T-helper 2 cell treated with Interferon-gamma antibody and Interleukin-4, amounts not matched to agents 5 μg/mL and 100 μg/mL, for 36 hours (primary cell): ENCODE data around the gene DCAF8.
A peak's percentile ranks its signal among the peaks of the same experiment; 100 is the strongest.

Experiments
- DNase-seq: peaks from one replicate; pipeline ENCODE4 v3.0.0; 2021; ENCODE audit warnings: low spot score
- H3K27ac Mint-ChIP-seq: one replicate; pipeline ENCODE4 v1.8.0; 2021; ENCODE audit warnings: mild to moderate bottlenecking, mixed read lengths
- H3K27me3 Mint-ChIP-seq: one replicate; pipeline ENCODE4 v1.8.0; 2021; ENCODE audit warnings: low read depth, mixed read lengths
- H3K36me3 Mint-ChIP-seq: one replicate; pipeline ENCODE4 v1.8.0; 2021; ENCODE audit warnings: low read depth, mixed read lengths
- H3K4me1 Mint-ChIP-seq: one replicate; pipeline ENCODE4 v1.8.0; 2021; ENCODE audit warnings: low read depth, mixed read lengths
- H3K4me3 Mint-ChIP-seq: one replicate; pipeline ENCODE4 v1.8.0; 2022; ENCODE audit warnings: mild to moderate bottlenecking, moderate library complexity, mixed read lengths
- H3K9me3 Mint-ChIP-seq: one replicate; pipeline ENCODE4 v1.8.0; 2021; ENCODE audit warnings: mixed read lengths

DCAF8 gene

DNA sequence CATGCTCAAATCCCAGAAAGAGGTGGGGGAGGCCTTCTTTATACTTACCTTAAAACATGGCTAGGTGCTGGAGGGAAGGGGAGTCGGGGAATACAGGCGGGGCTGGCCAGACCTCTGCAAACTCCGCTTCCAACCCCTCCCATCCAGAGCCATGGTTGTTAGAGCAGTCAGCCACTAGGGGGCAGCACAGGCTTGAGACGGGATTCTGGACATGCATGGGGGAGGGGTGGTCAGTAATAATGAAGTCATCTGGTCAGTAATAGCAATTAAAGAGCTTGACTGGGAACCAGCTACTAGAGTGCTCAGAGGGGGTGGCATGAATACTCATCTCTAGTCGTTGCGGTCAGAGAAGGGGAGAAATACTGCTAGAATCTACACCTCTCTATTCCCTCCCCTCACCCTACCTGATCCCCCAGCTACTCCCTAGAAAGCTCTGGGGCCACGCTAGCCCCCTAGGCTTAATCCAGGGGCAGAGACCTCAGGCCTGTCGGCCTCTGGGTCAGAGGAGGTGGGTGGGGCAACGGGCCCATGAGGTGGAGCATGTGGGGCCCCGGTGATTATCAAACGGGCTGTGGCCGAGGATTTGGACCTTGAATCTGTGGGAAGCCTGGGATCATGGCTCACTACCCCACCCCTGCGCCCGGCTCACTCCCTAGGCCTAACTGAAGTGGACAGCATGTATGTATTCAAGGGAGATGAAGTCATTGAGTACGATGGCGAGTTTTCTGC lies 69.1 kb downstream of the DCAF8 start:
- H3K36me3 Mint-ChIP-seq: no peaks in the 10 kb centered on the region
- H3K4me3 Mint-ChIP-seq: no peak overlapping the region
- H3K9me3 Mint-ChIP-seq: no peaks in the 10 kb centered on the region
- DNase-seq: peak; percentile 57
- no peak overlapping the region for H3K27ac Mint-ChIP-seq
- H3K4me1 Mint-ChIP-seq: no peaks in the 10 kb centered on the region
- no peaks in the 10 kb centered on the region for H3K27me3 Mint-ChIP-seq

DNA sequence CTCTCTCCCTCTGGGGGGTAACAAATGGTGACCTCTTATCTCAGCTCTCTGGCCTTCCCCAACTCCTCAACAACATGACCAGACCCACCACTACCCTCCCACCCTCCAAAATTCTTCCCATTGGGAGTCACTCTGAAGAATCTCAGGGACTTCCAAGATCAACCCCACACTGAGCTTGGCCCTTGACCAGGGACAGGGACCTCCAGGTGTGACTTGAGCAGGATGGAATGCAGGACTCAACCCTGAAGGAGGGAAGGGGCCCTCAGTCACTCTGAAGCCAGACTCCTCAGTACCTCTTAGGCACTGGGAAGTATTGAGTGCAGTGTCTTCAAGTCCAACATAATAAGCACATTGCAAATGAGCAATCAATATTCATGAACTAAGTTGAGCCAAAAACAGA lies 70.1 kb downstream of the DCAF8 start:
- DNase-seq: no peak
- Mint-ChIP-seq H3K9me3 (no peaks in the 10 kb centered on the region), H3K4me3 (no peak overlapping the region), H3K27ac (no peak overlapping the region), H3K27me3 (no peaks in the 10 kb centered on the region), H3K4me1 (no peaks in the 10 kb centered on the region), H3K36me3 (no peaks in the 10 kb centered on the region)

DNA sequence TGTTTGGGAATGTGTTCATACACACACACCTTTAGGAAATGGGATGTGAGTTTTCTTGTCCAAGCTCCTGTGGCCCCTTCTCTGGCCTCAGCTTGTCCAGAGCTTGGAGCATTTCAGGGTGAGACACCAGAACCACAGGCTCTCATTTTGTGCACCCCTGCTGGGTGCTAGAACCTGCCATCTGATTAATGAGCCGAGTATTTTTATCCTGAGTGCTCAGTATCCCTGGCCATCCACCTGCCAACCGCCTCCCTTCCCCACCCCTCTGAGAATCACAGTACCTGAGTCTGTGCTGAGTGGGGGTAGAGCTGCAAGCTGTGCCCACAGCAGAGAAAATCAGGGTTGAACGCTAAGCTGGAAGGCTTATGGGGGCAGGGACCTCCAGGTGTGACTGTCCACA lies 70.6 kb downstream of the DCAF8 start:
- H3K27me3 Mint-ChIP-seq: no peaks in the 10 kb centered on the region
- H3K4me1 Mint-ChIP-seq: no peaks in the 10 kb centered on the region
- no peak overlapping the region for H3K27ac Mint-ChIP-seq

DNA sequence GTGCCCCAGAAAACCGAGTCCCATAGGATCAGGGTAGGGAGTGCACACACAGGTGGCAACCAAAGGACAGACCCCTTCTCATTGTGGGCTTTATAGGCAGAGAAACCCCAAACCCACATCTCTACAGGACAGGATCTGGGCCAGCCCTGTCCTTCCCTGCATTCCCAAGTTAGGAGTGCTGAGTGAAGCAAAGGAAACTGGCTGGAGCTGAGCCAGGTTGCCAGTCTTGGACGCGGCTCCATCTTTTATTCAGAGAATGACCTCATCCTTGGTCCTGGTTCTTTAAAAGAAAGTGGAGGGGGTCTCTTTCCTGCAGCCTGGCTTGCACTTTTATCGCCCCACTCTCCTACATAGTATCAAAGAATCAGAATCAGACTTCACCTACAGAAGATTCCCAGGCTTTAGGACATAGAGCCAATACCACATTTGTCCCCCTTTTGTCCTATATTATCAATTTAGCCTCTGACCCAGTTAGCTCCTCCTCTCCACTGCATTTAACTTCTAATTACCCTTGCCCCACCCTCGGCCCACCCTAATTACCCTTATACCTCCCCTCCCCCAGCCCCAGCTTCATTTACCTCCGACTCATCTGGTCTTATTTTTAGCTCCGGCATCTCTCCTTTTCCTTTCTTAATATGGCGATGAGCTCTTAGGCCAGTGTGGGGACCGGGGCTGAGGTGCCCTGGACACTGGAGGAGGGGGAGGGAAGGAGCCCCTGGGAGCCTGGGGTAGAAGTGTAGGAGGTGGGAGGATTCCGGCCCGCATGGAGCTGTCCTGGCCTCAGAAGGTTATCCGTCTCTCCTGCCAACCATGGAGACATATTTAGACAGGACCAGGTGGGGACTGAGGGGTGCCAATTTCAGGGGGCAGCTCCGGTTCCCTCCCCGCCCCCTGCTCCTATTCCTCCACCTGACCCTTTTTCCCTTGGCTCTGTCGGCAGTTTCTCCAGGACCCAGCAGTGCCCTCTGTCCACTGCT lies 72.4 kb downstream of the DCAF8 start, which contains the start of gene CASQ1:
TSS of gene CASQ1 (plus strand) at position 927 of the 977 bp plus-strand sequence. CDS start 177 bp downstream, outside the sequence.
- no peak within 1 kb of the TSS for H3K27ac Mint-ChIP-seq
- no peaks in the 10 kb centered on the region for H3K27me3 Mint-ChIP-seq
- no peak for DNase-seq
- no peaks in the 10 kb centered on the region for H3K9me3 Mint-ChIP-seq
- H3K4me3 Mint-ChIP-seq: no peak within 1 kb of the TSS
- no peaks in the 10 kb centered on the region for H3K4me1 Mint-ChIP-seq
- no peaks in the 10 kb centered on the region for H3K36me3 Mint-ChIP-seq

More for the DNA sequence above, 70.6 kb downstream of the DCAF8 start:
- DNase-seq: no peak
- Mint-ChIP-seq H3K36me3 (no peaks in the 10 kb centered on the region), H3K4me3 (no peak overlapping the region), H3K9me3 (no peaks in the 10 kb centered on the region)

DNA sequence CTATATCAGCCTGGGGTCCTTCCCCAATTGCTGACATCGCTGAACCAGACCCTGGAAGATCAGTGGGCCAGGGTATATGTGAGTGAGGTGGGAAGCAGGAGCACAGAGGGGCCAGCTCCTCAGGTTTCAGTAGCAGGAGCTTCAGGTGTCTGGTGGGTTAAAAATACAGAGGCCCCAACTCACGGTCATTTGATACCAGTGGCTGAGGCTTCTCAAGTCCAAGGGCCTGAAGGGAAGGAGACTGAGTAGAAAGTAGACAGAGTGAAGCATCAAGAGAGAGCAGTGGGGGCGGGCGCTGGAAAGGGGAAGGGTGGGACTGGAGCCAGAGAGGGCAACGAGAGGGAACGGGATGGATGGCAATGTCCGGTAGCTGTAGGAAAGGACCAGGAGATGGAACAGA lies 74.0 kb downstream of the DCAF8 start:
- Mint-ChIP-seq H3K36me3 (no peaks in the 10 kb centered on the region), H3K9me3 (no peaks in the 10 kb centered on the region), H3K27ac (no peak overlapping the region), H3K27me3 (no peaks in the 10 kb centered on the region), H3K4me3 (no peak overlapping the region), H3K4me1 (no peaks in the 10 kb centered on the region)
- DNase-seq: no peak

DNA sequence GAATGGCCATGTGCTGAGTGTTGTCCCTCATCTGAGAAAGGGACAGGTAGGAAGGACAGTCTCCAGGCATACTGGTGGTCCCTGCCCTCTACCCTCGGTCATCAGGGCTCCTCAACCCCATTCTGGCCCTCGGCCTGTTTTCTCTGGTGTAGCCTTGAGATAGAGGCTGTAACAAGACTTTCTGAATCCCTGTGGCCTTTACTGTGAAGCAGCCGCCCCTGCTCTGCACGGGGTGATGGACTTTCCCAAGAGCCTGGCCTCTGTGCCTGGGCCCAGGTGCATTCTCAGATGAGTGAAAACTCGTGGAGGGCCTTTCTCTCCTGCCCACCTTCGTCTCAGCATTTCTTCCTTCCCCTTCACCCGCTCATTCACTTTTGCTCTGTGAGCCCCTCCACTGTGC lies 74.9 kb downstream of the DCAF8 start:
- Mint-ChIP-seq H3K36me3 (no peaks in the 10 kb centered on the region), H3K27me3 (no peaks in the 10 kb centered on the region), H3K27ac (no peak overlapping the region), H3K9me3 (no peaks in the 10 kb centered on the region), H3K4me1 (no peaks in the 10 kb centered on the region), H3K4me3 (no peak overlapping the region)
- no peak for DNase-seq

DNA sequence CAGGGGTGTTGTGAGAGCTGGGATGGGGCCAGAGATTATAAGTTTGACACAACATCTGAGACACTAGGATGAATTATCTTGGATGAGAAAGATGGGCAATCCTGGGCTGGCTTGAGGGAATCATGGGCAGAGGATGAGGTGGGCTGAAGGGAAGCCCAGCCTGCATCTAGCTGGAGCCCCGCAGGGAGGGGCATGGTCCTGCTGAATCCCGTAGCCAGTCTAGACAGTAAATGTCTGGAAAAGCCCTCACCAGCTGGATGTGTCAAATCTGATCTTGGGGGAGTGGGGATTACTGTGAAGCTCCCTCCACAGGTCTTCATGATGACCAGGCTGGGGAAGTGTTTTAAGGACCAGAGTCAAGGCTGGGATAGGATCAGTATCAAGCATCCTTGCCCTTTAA lies 75.6 kb downstream of the DCAF8 start:
- H3K4me1 Mint-ChIP-seq: no peaks in the 10 kb centered on the region
- DNase-seq: no peak
- H3K4me3 Mint-ChIP-seq: no peak overlapping the region
- H3K9me3 Mint-ChIP-seq: no peaks in the 10 kb centered on the region
- no peaks in the 10 kb centered on the region for H3K27me3 Mint-ChIP-seq
- H3K27ac Mint-ChIP-seq: no peak overlapping the region
- no peaks in the 10 kb centered on the region for H3K36me3 Mint-ChIP-seq

DNA sequence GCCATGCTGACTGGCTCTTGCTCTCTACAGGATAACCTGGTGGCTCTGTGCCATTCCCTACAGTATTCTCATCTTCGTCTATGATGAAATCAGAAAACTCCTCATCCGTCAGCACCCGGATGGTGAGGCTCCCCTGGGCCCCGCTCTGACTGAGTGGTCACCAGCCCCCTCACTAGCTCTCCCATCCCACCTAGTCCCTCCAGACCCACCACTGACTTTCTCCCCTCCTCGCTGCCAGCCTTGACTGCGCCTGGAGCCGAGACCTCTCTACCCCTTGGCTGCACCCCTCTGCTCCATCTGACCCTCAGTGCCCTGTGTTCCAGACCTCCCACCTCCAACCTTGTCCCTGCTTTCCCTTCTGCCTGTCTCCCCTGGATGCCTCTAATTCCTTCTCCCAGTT lies 76.1 kb downstream of the DCAF8 start:
- DNase-seq: no peak
- H3K9me3 Mint-ChIP-seq: no peaks in the 10 kb centered on the region
- no peak overlapping the region for H3K27ac Mint-ChIP-seq
- H3K4me1 Mint-ChIP-seq: no peaks in the 10 kb centered on the region
- no peaks in the 10 kb centered on the region for H3K36me3 Mint-ChIP-seq
- H3K4me3 Mint-ChIP-seq: no peak overlapping the region
- H3K27me3 Mint-ChIP-seq: no peaks in the 10 kb centered on the region

DNA sequence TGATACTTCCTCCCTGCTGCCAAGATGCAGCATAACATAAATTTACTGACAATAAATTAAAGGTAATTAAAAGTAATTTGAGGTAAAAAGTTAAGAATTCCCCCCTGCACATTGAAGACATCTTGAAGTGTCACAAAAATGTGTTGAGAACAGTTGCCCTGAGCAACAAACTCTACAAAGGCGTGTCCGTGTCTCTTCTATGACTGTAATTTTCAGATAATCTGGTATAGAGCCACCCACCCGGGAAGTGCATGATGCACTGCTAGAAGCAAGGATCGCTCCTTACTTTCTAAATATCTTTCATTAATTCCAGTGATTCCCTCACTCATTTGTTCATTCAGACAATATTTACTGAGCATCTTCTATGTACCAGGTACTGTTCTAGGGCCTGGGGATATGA lies 83.0 kb downstream of the DCAF8 start:
- H3K27ac Mint-ChIP-seq: no peak overlapping the region
- H3K36me3 Mint-ChIP-seq: no peaks in the 10 kb centered on the region
- no peaks in the 10 kb centered on the region for H3K9me3 Mint-ChIP-seq
- H3K4me3 Mint-ChIP-seq: no peak overlapping the region
- H3K4me1 Mint-ChIP-seq: no peaks in the 10 kb centered on the region
- peaks cover 7% of the 10 kb centered on the region for H3K27me3 Mint-ChIP-seq
- no peak for DNase-seq

DNA sequence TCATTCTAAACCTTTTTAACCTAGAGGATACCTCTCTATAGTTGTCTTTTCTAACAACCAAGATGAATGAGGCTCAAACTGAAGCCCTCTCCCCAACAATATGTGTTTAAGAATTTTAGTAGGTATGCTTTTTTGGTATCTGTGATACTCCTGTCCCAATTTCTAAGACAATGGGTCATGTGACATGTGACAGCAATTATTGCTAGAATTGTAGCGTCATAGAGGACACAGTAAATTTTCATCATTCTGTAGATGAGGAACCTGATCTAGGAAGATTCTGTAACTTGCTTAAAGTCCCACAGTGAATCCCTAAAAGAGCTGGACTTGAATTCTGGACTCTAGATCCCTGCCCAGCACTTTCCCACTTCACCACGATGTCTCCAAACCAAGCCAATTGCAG lies 83.6 kb downstream of the DCAF8 start:
- no peak for DNase-seq
- no peak overlapping the region for H3K27ac Mint-ChIP-seq
- no peaks in the 10 kb centered on the region for H3K36me3 Mint-ChIP-seq
- H3K4me3 Mint-ChIP-seq: no peak overlapping the region
- peaks cover 7% of the 10 kb centered on the region for H3K27me3 Mint-ChIP-seq
- peaks cover under 1% of the 10 kb centered on the region for H3K4me1 Mint-ChIP-seq
- no peaks in the 10 kb centered on the region for H3K9me3 Mint-ChIP-seq

DNA sequence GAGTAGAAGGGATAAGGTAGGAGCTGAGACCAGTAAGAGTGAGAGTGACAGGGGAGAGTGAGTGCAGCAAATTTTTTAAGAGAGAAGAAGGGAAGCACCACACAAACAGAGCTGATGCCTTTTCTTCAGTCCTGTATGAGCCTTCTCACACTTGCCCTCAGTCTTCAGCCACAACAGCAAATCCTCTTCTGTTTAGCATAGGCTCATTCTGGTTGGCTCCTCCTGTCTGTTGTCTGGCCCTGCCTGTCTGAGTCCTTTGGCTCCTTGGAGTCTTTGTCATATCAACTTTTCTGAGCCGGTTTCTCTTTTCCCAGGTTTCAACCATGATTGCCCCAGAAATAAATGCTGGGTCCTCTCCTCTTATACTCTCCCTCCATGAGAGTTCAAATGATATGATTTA lies 84.7 kb downstream of the DCAF8 start:
- Mint-ChIP-seq H3K27ac (no peak overlapping the region), H3K4me3 (no peak overlapping the region), H3K36me3 (no peaks in the 10 kb centered on the region), H3K4me1 (peaks cover 5% of the 10 kb centered on the region), H3K9me3 (no peaks in the 10 kb centered on the region), H3K27me3 (peaks cover 10% of the 10 kb centered on the region)
- DNase-seq: no peak

DNA sequence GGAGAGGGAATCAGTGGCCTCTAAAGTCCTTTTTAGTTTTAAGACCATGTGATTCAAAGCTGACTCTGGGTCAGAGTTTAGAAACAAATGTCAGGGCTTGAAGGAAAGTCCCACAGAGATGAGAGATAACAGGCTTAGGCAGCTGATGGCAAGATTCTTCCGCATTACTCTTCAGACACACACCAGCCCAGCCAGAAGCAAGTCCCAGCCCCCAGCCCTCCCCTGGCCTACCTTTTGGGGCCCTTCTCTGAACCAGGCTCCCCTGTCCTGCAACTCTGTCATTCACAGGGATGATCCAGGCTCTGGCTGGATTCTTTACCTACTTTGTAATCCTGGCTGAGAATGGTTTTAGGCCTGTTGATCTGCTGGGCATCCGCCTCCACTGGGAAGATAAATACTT lies 85.1 kb downstream of the DCAF8 start:
- no peak for DNase-seq
- Mint-ChIP-seq H3K36me3 (no peaks in the 10 kb centered on the region), H3K27me3 (peaks cover 12% of the 10 kb centered on the region), H3K27ac (no peak overlapping the region), H3K4me3 (no peak overlapping the region), H3K4me1 (peaks cover 5% of the 10 kb centered on the region), H3K9me3 (no peaks in the 10 kb centered on the region)

DNA sequence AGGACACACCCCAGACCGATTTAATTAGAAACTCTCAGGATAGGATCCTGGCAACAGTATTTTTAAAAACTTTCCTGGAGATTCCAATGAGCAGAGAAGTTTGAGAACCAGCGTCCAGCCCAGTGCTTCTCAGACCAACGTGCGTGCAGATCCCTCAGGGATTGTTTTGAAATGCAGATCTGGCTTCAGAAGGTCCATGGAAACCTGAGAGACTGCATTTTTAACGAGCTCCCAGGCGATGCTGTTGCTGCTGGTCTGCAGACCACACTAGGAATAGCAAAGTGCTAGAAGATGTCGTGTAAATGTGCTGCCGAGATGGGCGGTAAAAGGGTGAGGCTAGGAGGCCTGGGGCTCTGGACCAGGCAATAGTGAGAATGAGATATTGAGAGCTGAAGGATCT lies 90.4 kb downstream of the DCAF8 start:
- no peak overlapping the region for H3K27ac Mint-ChIP-seq
- no peaks in the 10 kb centered on the region for H3K9me3 Mint-ChIP-seq
- DNase-seq: no peak
- no peak overlapping the region for H3K4me3 Mint-ChIP-seq
- peaks cover 13% of the 10 kb centered on the region for H3K4me1 Mint-ChIP-seq
- H3K27me3 Mint-ChIP-seq: peaks cover 10% of the 10 kb centered on the region
- no peaks in the 10 kb centered on the region for H3K36me3 Mint-ChIP-seq

DNA sequence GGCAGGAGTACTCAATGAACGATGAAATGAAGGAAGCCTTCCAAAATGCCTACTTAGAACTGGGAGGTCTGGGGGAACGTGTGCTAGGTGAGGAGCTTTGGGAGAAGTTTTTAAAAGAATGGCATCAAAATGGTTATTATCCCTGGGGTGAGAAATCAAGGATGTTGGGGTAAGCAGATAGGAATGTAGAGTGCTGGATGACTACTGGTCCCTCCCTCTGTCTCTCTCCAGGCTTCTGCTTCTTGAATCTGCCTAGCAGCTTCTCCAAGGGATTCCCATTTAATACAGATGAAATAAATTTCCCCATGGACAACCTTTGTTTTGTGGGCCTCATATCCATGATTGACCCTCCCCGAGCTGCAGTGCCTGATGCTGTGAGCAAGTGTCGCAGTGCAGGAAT lies 91.0 kb downstream of the DCAF8 start:
- peaks cover 13% of the 10 kb centered on the region for H3K27me3 Mint-ChIP-seq
- no peak overlapping the region for H3K27ac Mint-ChIP-seq
- H3K36me3 Mint-ChIP-seq: no peaks in the 10 kb centered on the region
- no peak overlapping the region for H3K4me3 Mint-ChIP-seq
- DNase-seq: no peak
- no peaks in the 10 kb centered on the region for H3K9me3 Mint-ChIP-seq
- H3K4me1 Mint-ChIP-seq: peaks cover 16% of the 10 kb centered on the region
